Activated T-helper 1 cell treated with anti-CD3 and anti-CD28 coated beads, Interleukin-12 subunit alpha, Interleukin-12 subunit beta, Interleukin-2, Interleukin-4 antibody, amounts not matched to agents 30 ng/mL and 10 ng/mL and 1 ng/mL, durations not matched to agents 14 hours and 24 hours and 36 hours (primary cell): ENCODE results near the gene CXCR1. TPM values are rescaled to one million over a fixed set of nuclear protein-coding genes. Genes with fewer than 3 reads are reported as not detected.
"Not testable (repeated sequence)": the region's sequence is repeated elsewhere in the genome, so short reads cannot be mapped to it uniquely, and the experiment has no call there.

Experiments
- DNase-seq: peaks from one replicate; pipeline ENCODE4 v3.0.0; 2021; ENCODE audit warnings: low spot score
- H3K27ac Mint-ChIP-seq: one replicate; pipeline ENCODE4 v1.8.0; 2021; ENCODE audit warnings: mild to moderate bottlenecking, mixed read lengths
- H3K27me3 Mint-ChIP-seq: one replicate; pipeline ENCODE4 v1.8.0; 2022; ENCODE audit warnings: mild to moderate bottlenecking, moderate library complexity, mixed read lengths; ENCODE audit not compliant: insufficient read depth
- H3K36me3 Mint-ChIP-seq: one replicate; pipeline ENCODE4 v1.8.0; 2021; ENCODE audit warnings: low read depth, mixed read lengths
- H3K4me1 Mint-ChIP-seq: one replicate; pipeline ENCODE4 v1.8.0; 2021; ENCODE audit warnings: low read depth, mixed read lengths
- H3K4me3 Mint-ChIP-seq: one replicate; pipeline ENCODE4 v1.8.0; 2021; ENCODE audit warnings: mild to moderate bottlenecking, moderate library complexity, mixed read lengths
- H3K9me3 Mint-ChIP-seq: one replicate; pipeline ENCODE4 v1.8.0; 2021; ENCODE audit warnings: mixed read lengths
- intact Hi-C: fragments of 100-400 bp; cut with micrococcal nuclease; formaldehyde crosslinking; loops from one replicate; pipeline ENCODE4 v1.15.1; 2024
- total RNA-seq: library from RNA; stranded (reverse); gene quantifications from 2 replicates; pipeline ENCODE4 v1.2.3, GENCODE V29; 2022

Gene CXCR1
- total RNA-seq, 1 donor from 2014 or later, result not detected

GRCh38 chr2:218125095-218125494 lies 41.7 kb downstream of the CXCR1 start:
- intact Hi-C loops, result no loop called here
- peaks cover 11% of the 10 kb centered on the region for H3K9me3 Mint-ChIP-seq
- no peak overlapping the region for H3K4me3 Mint-ChIP-seq
- H3K27ac Mint-ChIP-seq, result no peak overlapping the region
- DNase-seq, result no peak
- no peaks in the 10 kb centered on the region for H3K36me3 Mint-ChIP-seq
- peaks cover 10% of the 10 kb centered on the region for H3K27me3 Mint-ChIP-seq
- peaks cover 11% of the 10 kb centered on the region for H3K4me1 Mint-ChIP-seq

GRCh38 chr2:218123986-218124385 lies 42.8 kb downstream of the CXCR1 start:
- intact Hi-C loops, result no loop called here
- Mint-ChIP-seq H3K36me3 (no peaks in the 10 kb centered on the region), H3K27ac (no peak overlapping the region), H3K27me3 (peaks cover 7% of the 10 kb centered on the region), H3K9me3 (peaks cover 14% of the 10 kb centered on the region), H3K4me3 (no peak overlapping the region), H3K4me1 (peaks cover 11% of the 10 kb centered on the region)
- no peak for DNase-seq

GRCh38 chr2:218122286-218122685 lies 44.5 kb downstream of the CXCR1 start:
- Mint-ChIP-seq H3K9me3 (peaks cover 19% of the 10 kb centered on the region), H3K4me1 (peaks cover 11% of the 10 kb centered on the region)
- H3K36me3 Mint-ChIP-seq, intact Hi-C loops, H3K4me3 Mint-ChIP-seq, H3K27ac Mint-ChIP-seq, H3K27me3 Mint-ChIP-seq, DNase-seq: not testable (repeated sequence)

GRCh38 chr2:218121789-218122188 lies 45.0 kb downstream of the CXCR1 start:
- H3K36me3 Mint-ChIP-seq, intact Hi-C loops, H3K4me3 Mint-ChIP-seq, H3K27me3 Mint-ChIP-seq, DNase-seq, H3K27ac Mint-ChIP-seq: not testable (repeated sequence)
- peaks cover 11% of the 10 kb centered on the region for H3K4me1 Mint-ChIP-seq
- peaks cover 24% of the 10 kb centered on the region for H3K9me3 Mint-ChIP-seq

Other genes starting within 250 kb of the CXCR1 start
- gene TNS1, start 164.0 kb downstream of the CXCR1 start, total RNA-seq, result 0.41 and 1.1 TPM in 2 replicates
- gene RUFY4, start 97.7 kb downstream of the CXCR1 start, total RNA-seq, result 0.64 and 0.67 TPM in 2 replicates
- gene CXCR2, start 40.9 kb downstream of the CXCR1 start, total RNA-seq, result not detected in 2 replicates
- 507 and 509 TPM in 2 replicates for gene ARPC2, start 50.2 kb upstream of the CXCR1 start, total RNA-seq
- 0.54 and 0.78 TPM in 2 replicates for gene GPBAR1, start 94.1 kb upstream of the CXCR1 start, total RNA-seq
- 88.0 and 90.2 TPM in 2 replicates for gene AAMP, start 103.2 kb upstream of the CXCR1 start, total RNA-seq
- gene PNKD, start 103.6 kb upstream of the CXCR1 start, total RNA-seq, result 18.6 and 20.3 TPM in 2 replicates
- gene TMBIM1, start 125.5 kb upstream of the CXCR1 start, total RNA-seq, result 66.2 and 70.5 TPM in 2 replicates
- gene CATIP, start 189.9 kb upstream of the CXCR1 start, total RNA-seq, result not detected in 2 replicates
- gene SLC11A1, start 215.3 kb upstream of the CXCR1 start, total RNA-seq, result 0.05 and 0.27 TPM in 2 replicates
- 105 and 106 TPM in 2 replicates for gene CTDSP1, start 232.9 kb upstream of the CXCR1 start, total RNA-seq